PC-3 (cell line): ENCODE measurements around the gene REG1A. TPM values are rescaled to one million over a fixed set of nuclear protein-coding genes. Genes with fewer than 3 reads are reported as not detected.

Source experiments
- ATAC-seq: fragments of 200-7000 bp; cut with Tn5 transposase; 2 replicates; pipeline ENCODE4 v1.9.1; 2020; ENCODE audit warnings: mild to moderate bottlenecking, moderate library complexity
- BruUV-seq: library from RNA; stranded (reverse); fragments of 400-500 nt; replicated peaks from 2 replicates; lab custom pipeline; 2021; lab: Mats Ljungman, UMichigan
- CTCF ChIA-PET: fragments of 300-600 bp; sonication (Branson Sonifier 250); formaldehyde crosslinking; loops from one replicate; lab custom pipeline; 2022; ENCODE audit warnings: antibody characterized with exemption; lab: Charles Lee
- POLR2A ChIA-PET: fragments of 300-600 bp; sonication (Branson Sonifier 250); formaldehyde crosslinking; loops from one replicate; lab custom pipeline; 2022; ENCODE audit warnings: antibody characterized with exemption; ENCODE audit not compliant: unreplicated experiment; lab: Charles Lee
- DNase-seq: peaks from one replicate; pipeline ENCODE4 v3.0.0-alpha.2; 2015
- H2AFZ ChIP-seq: fragments of 300-600 bp; sonication (generic); 2 replicates; pipeline ENCODE4 v1.6.0; 2016; ENCODE audit warnings: antibody characterized with exemption, low read length
- H3F3A ChIP-seq: fragments of 300-600 bp; sonication (generic); one replicate; pipeline ENCODE4 v1.6.0; 2017; ENCODE audit warnings: antibody characterized with exemption, low read length, control low read depth, mild to moderate bottlenecking; ENCODE audit not compliant: unreplicated experiment
- H3K27ac ChIP-seq: fragments of 300-600 bp; sonication (generic); 2 replicates; pipeline ENCODE4 v1.5.1; 2016; ENCODE audit warnings: mild to moderate bottlenecking, low read length
- H3K27me3 ChIP-seq: fragments of 300-600 bp; sonication (generic); 2 replicates; pipeline ENCODE4 v1.6.1; 2016; ENCODE audit warnings: low read length, mixed read lengths
- H3K36me3 ChIP-seq: fragments of 300-600 bp; sonication (generic); 2 replicates; pipeline ENCODE4 v1.6.1; 2016; ENCODE audit warnings: low read depth, mixed run types, low read length, mixed read lengths
- H3K4me1 ChIP-seq: fragments of 300-600 bp; sonication (generic); 2 replicates; pipeline ENCODE4 v1.5.1; 2016; ENCODE audit warnings: low read length; ENCODE audit not compliant: insufficient read depth
- H3K4me2 ChIP-seq: fragments of 300-600 bp; sonication (generic); 2 replicates; pipeline ENCODE4 v1.6.0; 2016; ENCODE audit warnings: low read length
- H3K4me3 ChIP-seq: fragments of 300-600 bp; sonication (generic); 2 replicates; pipeline ENCODE4 v1.5.1; 2016; ENCODE audit warnings: mild to moderate bottlenecking, low read length, mixed read lengths
- H3K79me2 ChIP-seq: fragments of 300-600 bp; sonication (generic); 2 replicates; pipeline ENCODE4 v1.6.1; 2017; ENCODE audit warnings: low read length, mixed read lengths
- H3K9ac ChIP-seq: fragments of 300-600 bp; sonication (generic); 2 replicates; pipeline ENCODE4 v1.6.0; 2016; ENCODE audit warnings: mild to moderate bottlenecking, low read length
- H3K9me2 ChIP-seq: fragments of 300-600 bp; sonication (generic); replicated peaks from 2 replicates; pipeline ENCODE4 v1.6.1; 2016; ENCODE audit warnings: mixed run types, low read length, mixed read lengths
- H3K9me3 ChIP-seq: fragments of 300-600 bp; sonication (generic); 2 replicates; pipeline ENCODE4 v1.6.1; 2016; ENCODE audit warnings: low read length, mixed read lengths
- H4K20me1 ChIP-seq: fragments of 300-600 bp; sonication (generic); 2 replicates; pipeline ENCODE4 v1.6.1; 2016; ENCODE audit warnings: low read length, mixed read lengths
- EZH2 ChIP-seq: fragments of 300-600 bp; sonication (generic); IDR thresholded peaks from one replicate; pipeline ENCODE4 v1.6.1; 2017; ENCODE audit warnings: antibody characterized with exemption, mild to moderate bottlenecking, low read length; ENCODE audit not compliant: unreplicated experiment
- EZH2phosphoT487 ChIP-seq: fragments of 300-600 bp; sonication (generic); IDR thresholded peaks from 2 replicates; pipeline ENCODE4 v1.6.1; 2018; ENCODE audit warnings: mild to moderate bottlenecking, antibody characterized with exemption, low read length, borderline replicate concordance
- intact Hi-C: fragments of 100-400 bp; cut with micrococcal nuclease; formaldehyde crosslinking; loops from 2 replicates; pipeline ENCODE4 v1.9.0; 2023
- total RNA-seq: library from RNA; depleted of rRNA; stranded (reverse); fragments of >200 nt; gene quantifications from 2 replicates; pipeline ENCODE4 v1.2.3, GENCODE V29; 2014
- TF ChIP-seq, protein P1 (sequence below): fragments of 300-600 bp; sonication (generic); conservative IDR thresholded peaks from 2 replicates; pipeline ENCODE4 v1.5.1; 2017; ENCODE audit warnings: antibody characterized with exemption, low read depth, mild to moderate bottlenecking, low read length

REG1A gene
- total RNA-seq, 1 experiment from 2014 or later, result not detected

DNA sequence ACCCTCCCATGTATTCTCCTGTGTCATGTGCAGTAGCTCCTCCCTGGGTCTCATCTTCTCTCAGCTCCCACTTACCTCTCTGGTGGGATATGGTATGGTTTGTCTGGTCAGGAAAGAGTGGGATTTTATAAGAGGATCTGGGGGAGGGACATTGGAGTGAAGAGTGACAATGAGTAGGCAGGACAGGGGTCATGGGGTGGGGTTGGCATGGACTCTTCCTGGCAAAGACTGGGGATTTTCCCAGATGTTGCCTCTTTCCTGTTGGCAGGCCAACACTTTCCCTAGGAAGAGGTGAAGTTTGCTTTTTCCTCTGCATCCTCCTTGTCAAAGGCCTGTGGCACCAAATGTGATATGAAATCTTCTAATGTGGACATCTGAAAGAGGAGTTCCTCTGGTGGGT, 39.4 kb downstream of the REG1A start, which contains the start of gene REG3A:
TSS of gene REG3A (minus strand) at position 101 of the 400 bp plus-strand sequence. CDS start 348 bp downstream, outside the sequence.
- Histone ChIP-seq H3K36me3 (no peaks in the 10 kb centered on the region), H3K4me1 (no peaks in the 10 kb centered on the region), H3K79me2 (no peaks in the 10 kb centered on the region), H3K4me3 (no peak within 1 kb of the TSS), H3K4me2 (no peak within 1 kb of the TSS), H3K9ac (no peak within 1 kb of the TSS), H3K27me3 (no peaks in the 10 kb centered on the region), H3F3A (no peaks in the 10 kb centered on the region), H4K20me1 (no peaks in the 10 kb centered on the region), H3K9me3 (peaks cover 12% of the 10 kb centered on the region; the same call in 1 of the 2 replicates), H2AFZ (no peak within 1 kb of the TSS), H3K27ac (no peak within 1 kb of the TSS), H3K9me2 (no peaks in the 10 kb centered on the region)
- no TSS peak for BruUV-seq
- ChIA-PET CTCF (no interaction called here), POLR2A (no interaction called here)
- no peak for ATAC-seq
- TF ChIP-seq EZH2 (no peak), EZH2phosphoT487 (no peak)
- TF ChIP-seq, protein P1, sequence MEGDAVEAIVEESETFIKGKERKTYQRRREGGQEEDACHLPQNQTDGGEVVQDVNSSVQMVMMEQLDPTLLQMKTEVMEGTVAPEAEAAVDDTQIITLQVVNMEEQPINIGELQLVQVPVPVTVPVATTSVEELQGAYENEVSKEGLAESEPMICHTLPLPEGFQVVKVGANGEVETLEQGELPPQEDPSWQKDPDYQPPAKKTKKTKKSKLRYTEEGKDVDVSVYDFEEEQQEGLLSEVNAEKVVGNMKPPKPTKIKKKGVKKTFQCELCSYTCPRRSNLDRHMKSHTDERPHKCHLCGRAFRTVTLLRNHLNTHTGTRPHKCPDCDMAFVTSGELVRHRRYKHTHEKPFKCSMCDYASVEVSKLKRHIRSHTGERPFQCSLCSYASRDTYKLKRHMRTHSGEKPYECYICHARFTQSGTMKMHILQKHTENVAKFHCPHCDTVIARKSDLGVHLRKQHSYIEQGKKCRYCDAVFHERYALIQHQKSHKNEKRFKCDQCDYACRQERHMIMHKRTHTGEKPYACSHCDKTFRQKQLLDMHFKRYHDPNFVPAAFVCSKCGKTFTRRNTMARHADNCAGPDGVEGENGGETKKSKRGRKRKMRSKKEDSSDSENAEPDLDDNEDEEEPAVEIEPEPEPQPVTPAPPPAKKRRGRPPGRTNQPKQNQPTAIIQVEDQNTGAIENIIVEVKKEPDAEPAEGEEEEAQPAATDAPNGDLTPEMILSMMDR, result no peak
- DNase-seq, result no peak
- intact Hi-C loops, result no loop called here

DNA sequence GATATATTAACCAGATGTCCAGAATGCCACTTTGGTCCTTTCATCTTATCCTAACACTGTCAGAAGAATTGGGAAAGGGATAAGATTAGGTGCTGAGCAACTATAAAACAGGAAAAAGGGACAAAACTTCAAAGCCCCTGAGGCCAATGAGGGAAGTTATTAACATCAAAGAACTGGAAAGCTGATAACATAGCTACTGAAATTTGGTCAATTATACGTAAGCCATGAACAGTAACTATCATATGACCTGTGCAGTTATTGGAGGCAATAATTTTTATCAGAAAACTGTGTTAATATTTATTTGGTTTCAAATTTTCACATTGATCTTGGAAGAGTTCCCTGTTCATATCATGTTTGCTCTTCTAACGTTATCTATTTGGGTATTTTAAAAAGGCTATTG, 41.8 kb downstream of the REG1A start:
- no peaks in the 10 kb centered on the region for H3F3A ChIP-seq
- H3K4me1 ChIP-seq, result no peaks in the 10 kb centered on the region
- no peaks in the 10 kb centered on the region for H3K9me2 ChIP-seq
- no peak overlapping the region for H3K4me2 ChIP-seq
- H3K79me2 ChIP-seq, result no peaks in the 10 kb centered on the region
- H2AFZ ChIP-seq, result no peak overlapping the region
- no peaks in the 10 kb centered on the region for H3K36me3 ChIP-seq
- H3K9me3 ChIP-seq, result peaks cover 5% of the 10 kb centered on the region; the same call in 1 of the 2 replicates
- no TSS peak for BruUV-seq
- TF ChIP-seq EZH2phosphoT487 (no peak), EZH2 (no peak)
- TF ChIP-seq, protein P1, result no peak
- ChIA-PET CTCF (no interaction called here), POLR2A (no interaction called here)
- H4K20me1 ChIP-seq, result no peaks in the 10 kb centered on the region
- H3K27ac ChIP-seq, result no peak overlapping the region
- no peak overlapping the region for H3K4me3 ChIP-seq
- no peak overlapping the region for H3K9ac ChIP-seq
- no peaks in the 10 kb centered on the region for H3K27me3 ChIP-seq
- DNase-seq (no peak), ATAC-seq (no peak)
- intact Hi-C loops, result no loop called here

DNA sequence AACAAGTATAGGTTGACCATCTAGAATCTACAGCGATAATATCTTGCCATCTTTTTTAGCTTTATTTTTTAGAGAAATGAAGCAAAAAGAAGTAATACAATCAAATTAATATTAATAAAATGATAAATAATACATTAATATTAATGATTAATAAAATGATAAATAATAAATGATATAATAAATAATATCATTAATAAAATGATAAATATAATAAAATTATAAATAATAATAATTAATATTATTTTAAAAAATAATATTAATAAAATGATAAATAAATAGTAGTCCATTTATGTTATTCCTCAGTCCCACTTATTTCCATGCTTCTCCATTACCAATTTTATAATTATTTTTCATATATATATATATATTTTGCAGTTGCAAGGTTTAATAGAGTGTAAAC, 42.5 kb downstream of the REG1A start:
- no TSS peak for BruUV-seq
- no peaks in the 10 kb centered on the region for H3K79me2 ChIP-seq
- ChIA-PET POLR2A (no interaction called here), CTCF (no interaction called here)
- no peaks in the 10 kb centered on the region for H3K27me3 ChIP-seq
- no peak overlapping the region for H3K9ac ChIP-seq
- intact Hi-C loops, result no loop called here
- peaks cover 5% of the 10 kb centered on the region; the same call in 1 of the 2 replicates for H3K9me3 ChIP-seq
- TF ChIP-seq, protein P1, result no peak
- no peak overlapping the region for H3K4me3 ChIP-seq
- no peaks in the 10 kb centered on the region for H3F3A ChIP-seq
- H2AFZ ChIP-seq, result no peak overlapping the region
- H3K4me2 ChIP-seq, result no peak overlapping the region
- no peaks in the 10 kb centered on the region for H3K9me2 ChIP-seq
- ATAC-seq (no peak), DNase-seq (no peak)
- no peak overlapping the region for H3K27ac ChIP-seq
- H3K36me3 ChIP-seq, result no peaks in the 10 kb centered on the region
- no peaks in the 10 kb centered on the region for H3K4me1 ChIP-seq
- H4K20me1 ChIP-seq, result no peaks in the 10 kb centered on the region
